Measurements from ENCODE around the gene EPO.

DNA sequence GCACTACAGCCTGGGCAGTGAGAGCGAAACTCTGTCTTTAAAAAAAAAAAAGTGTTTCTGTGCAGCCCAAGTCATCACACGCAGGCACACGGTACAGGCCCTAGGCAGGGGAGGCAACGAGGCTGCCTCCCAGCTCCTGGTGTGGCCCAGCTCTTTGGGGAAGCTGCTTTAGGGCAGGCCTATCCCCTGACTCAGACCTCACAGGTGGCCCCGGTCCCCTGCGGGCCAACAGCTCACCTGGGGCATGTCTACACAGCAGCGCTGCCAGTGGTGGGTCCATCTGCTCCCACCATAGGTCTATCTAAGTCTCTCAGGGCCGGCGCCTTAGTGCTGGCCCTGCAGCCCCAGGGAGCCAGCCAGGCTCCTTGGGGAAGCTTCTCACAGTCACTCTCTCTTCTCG lies 44.6 kb downstream of the EPO start:
- TF ChIP-seq POLR2A (IDR thresholded peaks at IDR 0.05) (no peak), EP300 (IDR thresholded peaks at IDR 0.05) (no peak)
- TF ChIP-seq, protein P1, sequence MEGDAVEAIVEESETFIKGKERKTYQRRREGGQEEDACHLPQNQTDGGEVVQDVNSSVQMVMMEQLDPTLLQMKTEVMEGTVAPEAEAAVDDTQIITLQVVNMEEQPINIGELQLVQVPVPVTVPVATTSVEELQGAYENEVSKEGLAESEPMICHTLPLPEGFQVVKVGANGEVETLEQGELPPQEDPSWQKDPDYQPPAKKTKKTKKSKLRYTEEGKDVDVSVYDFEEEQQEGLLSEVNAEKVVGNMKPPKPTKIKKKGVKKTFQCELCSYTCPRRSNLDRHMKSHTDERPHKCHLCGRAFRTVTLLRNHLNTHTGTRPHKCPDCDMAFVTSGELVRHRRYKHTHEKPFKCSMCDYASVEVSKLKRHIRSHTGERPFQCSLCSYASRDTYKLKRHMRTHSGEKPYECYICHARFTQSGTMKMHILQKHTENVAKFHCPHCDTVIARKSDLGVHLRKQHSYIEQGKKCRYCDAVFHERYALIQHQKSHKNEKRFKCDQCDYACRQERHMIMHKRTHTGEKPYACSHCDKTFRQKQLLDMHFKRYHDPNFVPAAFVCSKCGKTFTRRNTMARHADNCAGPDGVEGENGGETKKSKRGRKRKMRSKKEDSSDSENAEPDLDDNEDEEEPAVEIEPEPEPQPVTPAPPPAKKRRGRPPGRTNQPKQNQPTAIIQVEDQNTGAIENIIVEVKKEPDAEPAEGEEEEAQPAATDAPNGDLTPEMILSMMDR (IDR thresholded peaks at IDR 0.05): no peak
